Measurements from ENCODE around the gene SLC30A2.
A peak's percentile ranks its signal among the peaks of the same experiment; 100 is the strongest.

Gene SLC30A2

GRCh38 chr1:26067432-26067911 is 21.6 kb upstream of the SLC30A2 start, which contains the start of gene TRIM63:
TSS of gene TRIM63 (minus strand) at chr1:26067630. CDS start at chr1:26067494, 136 bp downstream.
- DNase-seq: no peak

- peak; percentile 83 for DNase-seq
Measured at GRCh38 chr1:26066857-26067256, 20.9 kb upstream of the SLC30A2 start.

- DNase-seq: no peak
Measured at GRCh38 chr1:26066160-26066559, 20.2 kb upstream of the SLC30A2 start.

- no peak for DNase-seq
Measured at GRCh38 chr1:26064553-26064952, 18.6 kb upstream of the SLC30A2 start.

GRCh38 chr1:26060832-26061574 is 15.1 kb upstream of the SLC30A2 start:
- DNase-seq: no peak

GRCh38 chr1:26059906-26060305 is 14.0 kb upstream of the SLC30A2 start:
- DNase-seq: no peak

- no peak for DNase-seq
Measured at GRCh38 chr1:26058052-26058595, 12.2 kb upstream of the SLC30A2 start.

GRCh38 chr1:26057189-26057588 is 11.3 kb upstream of the SLC30A2 start:
- DNase-seq: no peak

GRCh38 chr1:26055041-26055440 is 9.1 kb upstream of the SLC30A2 start:
- DNase-seq: no peak

- no peak for DNase-seq
Measured at GRCh38 chr1:26053718-26054560, 8.0 kb upstream of the SLC30A2 start.

- no peak for DNase-seq
Measured at GRCh38 chr1:26050248-26050640, 4.3 kb upstream of the SLC30A2 start.

- DNase-seq: peak; percentile 39
Measured at GRCh38 chr1:26049531-26050247, 3.8 kb upstream of the SLC30A2 start.

- DNase-seq: no peak
Measured at GRCh38 chr1:26047278-26047874, 1.5 kb upstream of the SLC30A2 start.

- DNase-seq: no peak
Measured at GRCh38 chr1:26046246-26047095, 553 bp upstream of the SLC30A2 start.

- no peak for DNase-seq
Measured at GRCh38 chr1:26044971-26045721, 772 bp downstream of the SLC30A2 start.

- DNase-seq: no peak
Measured at GRCh38 chr1:26044414-26044813, 1.5 kb downstream of the SLC30A2 start.

- no peak for DNase-seq
Measured at GRCh38 chr1:26043765-26044164, 2.2 kb downstream of the SLC30A2 start.

GRCh38 chr1:26041978-26042377 is 3.9 kb downstream of the SLC30A2 start:
- DNase-seq: no peak

- no peak for DNase-seq
Measured at GRCh38 chr1:26041401-26041800, 4.5 kb downstream of the SLC30A2 start.

- no peak for DNase-seq
Measured at GRCh38 chr1:26038904-26039303, 7.0 kb downstream of the SLC30A2 start.

- DNase-seq: no peak
Measured at GRCh38 chr1:26038477-26038876, 7.4 kb downstream of the SLC30A2 start.

Measured in hematopoietic multipotent progenitor cell treated with erythropoietin and hydrocortisone succinate and interleukin-3 and kit ligand, for 4 days (in vitro differentiated cells).